Sigmoid colon (tissue), 7 donors: Measurements from ENCODE around the gene FRYL. TPM values are rescaled to one million over a fixed set of nuclear protein-coding genes. Genes with fewer than 3 reads are reported as not detected.

Source experiments
- DNase-seq: peaks from one replicate; pipeline ENCODE4 v3.0.0-alpha.2; 2019
- H3K27ac ChIP-seq, 4 donors: fragments of 200-600 bp; sonication (generic); one replicate each; pipeline ENCODE4 v1.5.1; 2016 to 2019; ENCODE audit warnings: mild to moderate bottlenecking in 1 of 4
- H3K27me3 ChIP-seq, 3 donors: fragments of 200-600 bp; sonication (generic); one replicate each; pipeline ENCODE4 v1.5.1; 2019; ENCODE audit warnings: mild to moderate bottlenecking in 1 of 3
- H3K36me3 ChIP-seq, 4 donors: fragments of 200-600 bp; sonication (generic); one replicate each; pipeline ENCODE4 v1.5.1; 2016 to 2019
- H3K4me1 ChIP-seq, 4 donors: fragments of 200-600 bp; sonication (generic); one replicate each; pipeline ENCODE4 v1.5.1; 2017 to 2019
- H3K4me3 ChIP-seq, 4 donors: fragments of 200-600 bp; sonication (generic); one replicate each; pipeline ENCODE4 v1.5.1; 2017 to 2019; ENCODE audit warnings: mild to moderate bottlenecking in 2 of 4, moderate library complexity in 1 of 4
- H3K9me3 ChIP-seq, 4 donors: fragments of 200-600 bp in 3 of 4; sonication (generic) in 3 of 4; one replicate each; pipeline versions ENCODE4 v1.5.1 to v1.6.1; 2013 to 2019
- EP300 ChIP-seq, 4 donors: sonication (generic); formaldehyde crosslinking; IDR thresholded peaks; one replicate each; pipeline ENCODE4 v1.6.1; 2017; ENCODE audit warnings: antibody characterized with exemption in 4 of 4
- POLR2A ChIP-seq, 2 donors: fragments of 450-650 bp; IDR thresholded peaks; one replicate each; pipeline ENCODE4 v1.6.1; 2016; ENCODE audit warnings: antibody characterized with exemption in 2 of 2, mild to moderate bottlenecking in 2 of 2, moderate library complexity in 2 of 2
- POLR2AphosphoS5 ChIP-seq, 4 donors: sonication (generic); formaldehyde crosslinking; IDR thresholded peaks; one replicate each; pipeline ENCODE4 v1.6.1; 2017; ENCODE audit warnings: antibody characterized with exemption in 4 of 4
- WGBS, 2 donors: extraction: QIAGEN DNeasy Blood & Tissue Kit; methylation state at CpG; one replicate each; pipeline ENCODE4 v1.1.7; 2013; 5-methylcytosine and 5-hydroxymethylcytosine counted together
- intact Hi-C: fragments of 100-400 bp; cut with DNase I; formaldehyde crosslinking; loops from one replicate; pipeline ENCODE4 v1.15.1; 2023
- polyA plus RNA-seq, 3 donors: library from polyadenylated mRNA; stranded (reverse); fragments of 200-250 nt; gene quantifications; one replicate each; pipeline ENCODE4 v1.2.3, GENCODE V29; 2013
- total RNA-seq, 4 donors: library from RNA; depleted of rRNA; stranded (reverse); fragments of >200 nt; gene quantifications; one replicate each; pipeline ENCODE4 v1.1.0, GENCODE V29; 2016
- TF ChIP-seq, protein P1 (sequence below), 4 experiments: fragments of 450-650 bp in 3 of 4; fragments of 200-600 bp in 1 of 4; IDR thresholded peaks; one replicate each; pipeline ENCODE4 v1.5.1; 2016 to 2019; ENCODE audit warnings: antibody characterized with exemption in 4 of 4, mild to moderate bottlenecking in 3 of 4, moderate library complexity in 2 of 4
- donor health status: healthy with polysubstance abuse.
- donor health status: Bipolar disorder and iron deficiency.
- donor health status: healthy.

FRYL gene
- total and polyA plus RNA-seq, 7 donors = 41.4 to 72.4 (median 55.0) TPM

DNA sequence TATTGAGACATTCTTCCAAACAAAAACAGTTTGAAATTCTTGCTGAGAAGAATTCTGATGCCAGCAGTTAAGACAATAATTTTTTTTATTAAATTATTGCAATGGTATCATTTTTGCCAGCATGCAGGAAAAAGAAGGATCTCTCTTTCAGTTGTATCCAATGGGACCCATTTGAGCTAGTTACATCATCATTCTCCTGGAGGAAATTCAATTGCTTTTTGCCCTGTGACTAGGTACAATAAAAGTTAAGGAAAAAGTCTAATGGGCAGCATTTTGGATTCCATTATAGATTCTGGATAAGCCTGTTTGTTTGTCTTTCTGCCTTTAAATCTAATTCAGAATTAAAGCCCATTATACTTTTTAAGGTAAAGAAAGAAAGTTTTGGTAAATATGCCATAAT is 10.5 kb upstream of the FRYL start:
- no peaks in the 10 kb centered on the region for H3K36me3 ChIP-seq
- H3K27me3 ChIP-seq = no peaks in the 10 kb centered on the region
- H3K9me3 ChIP-seq = no peaks in the 10 kb centered on the region
- H3K27ac ChIP-seq = no peak overlapping the region
- DNase-seq = no peak
- no peak overlapping the region for H3K4me3 ChIP-seq
- no peak for TF ChIP-seq POLR2AphosphoS5 (IDR thresholded peaks at IDR 0.05)
- no peak for TF ChIP-seq EP300 (IDR thresholded peaks at IDR 0.05)
- TF ChIP-seq, protein P1, sequence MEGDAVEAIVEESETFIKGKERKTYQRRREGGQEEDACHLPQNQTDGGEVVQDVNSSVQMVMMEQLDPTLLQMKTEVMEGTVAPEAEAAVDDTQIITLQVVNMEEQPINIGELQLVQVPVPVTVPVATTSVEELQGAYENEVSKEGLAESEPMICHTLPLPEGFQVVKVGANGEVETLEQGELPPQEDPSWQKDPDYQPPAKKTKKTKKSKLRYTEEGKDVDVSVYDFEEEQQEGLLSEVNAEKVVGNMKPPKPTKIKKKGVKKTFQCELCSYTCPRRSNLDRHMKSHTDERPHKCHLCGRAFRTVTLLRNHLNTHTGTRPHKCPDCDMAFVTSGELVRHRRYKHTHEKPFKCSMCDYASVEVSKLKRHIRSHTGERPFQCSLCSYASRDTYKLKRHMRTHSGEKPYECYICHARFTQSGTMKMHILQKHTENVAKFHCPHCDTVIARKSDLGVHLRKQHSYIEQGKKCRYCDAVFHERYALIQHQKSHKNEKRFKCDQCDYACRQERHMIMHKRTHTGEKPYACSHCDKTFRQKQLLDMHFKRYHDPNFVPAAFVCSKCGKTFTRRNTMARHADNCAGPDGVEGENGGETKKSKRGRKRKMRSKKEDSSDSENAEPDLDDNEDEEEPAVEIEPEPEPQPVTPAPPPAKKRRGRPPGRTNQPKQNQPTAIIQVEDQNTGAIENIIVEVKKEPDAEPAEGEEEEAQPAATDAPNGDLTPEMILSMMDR (IDR thresholded peaks at IDR 0.05) = no peak
- TF ChIP-seq POLR2A (IDR thresholded peaks at IDR 0.05) = no peak
- H3K4me1 ChIP-seq = peaks cover 0 to 17% (median 6%) of the 10 kb centered on the region in 4 donors
- intact Hi-C loops = no loop called here

DNA sequence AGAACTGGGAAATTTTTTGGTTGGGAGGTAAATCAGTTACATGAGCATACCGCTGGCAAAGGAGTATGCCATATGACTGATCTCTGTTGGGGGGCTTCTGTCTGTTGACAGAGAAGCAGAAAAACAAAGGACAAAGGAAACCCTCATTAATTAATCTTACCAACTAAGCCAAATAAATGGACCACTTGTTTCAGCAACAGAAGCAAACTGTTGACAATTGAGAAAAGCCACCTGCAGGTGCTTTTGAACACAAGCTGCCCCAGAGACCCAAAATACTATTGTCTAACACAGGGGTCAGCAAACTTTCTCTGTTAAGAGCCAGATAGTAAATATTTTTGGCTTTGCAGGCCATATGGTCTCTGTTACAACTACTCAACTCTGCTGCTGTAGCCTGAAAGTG is 7.0 kb upstream of the FRYL start:
- TF ChIP-seq POLR2A (IDR thresholded peaks at IDR 0.05) (no peak), POLR2AphosphoS5 (IDR thresholded peaks at IDR 0.05) (no peak), EP300 (IDR thresholded peaks at IDR 0.05) (no peak)
- TF ChIP-seq, protein P1 (IDR thresholded peaks at IDR 0.05) = no peak
- DNase-seq = no peak
- Histone ChIP-seq H3K27ac (no peak overlapping the region), H3K27me3 (no peaks in the 10 kb centered on the region), H3K9me3 (no peaks in the 10 kb centered on the region), H3K4me3 (no peak overlapping the region), H3K36me3 (no peaks in the 10 kb centered on the region), H3K4me1 (peaks cover 0 to 5% (median 1%) of the 10 kb centered on the region in 4 donors)
- intact Hi-C loops = no loop called here
- WGBS, 2 donors = 83 to 90% methylated on average over 1 of the region's 1 CpG

DNA sequence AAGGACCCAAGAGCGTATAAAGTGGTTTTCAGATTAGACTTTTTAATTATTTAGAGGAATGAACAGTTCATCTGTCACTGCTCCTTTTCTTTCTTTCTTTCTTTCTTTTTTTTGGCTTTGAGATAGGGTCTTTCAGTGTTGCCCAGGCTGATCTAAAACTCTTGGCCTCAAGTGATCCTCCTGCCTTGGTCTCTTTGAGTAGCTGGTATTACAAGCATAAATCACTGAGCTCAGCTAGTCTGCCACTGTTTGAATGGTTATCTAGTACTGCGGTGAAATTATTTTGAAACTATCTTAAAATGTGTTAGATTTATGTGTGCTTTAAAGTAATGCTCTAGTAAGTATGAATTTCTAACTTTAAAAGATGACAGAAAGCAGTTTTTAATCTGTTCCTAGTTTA is 6.5 kb upstream of the FRYL start:
- Histone ChIP-seq H3K27me3 (no peaks in the 10 kb centered on the region), H3K27ac (no peak overlapping the region), H3K36me3 (no peaks in the 10 kb centered on the region), H3K4me3 (no peak overlapping the region), H3K4me1 (peaks cover 0 to under 1% (median 0%) of the 10 kb centered on the region in 4 donors), H3K9me3 (no peaks in the 10 kb centered on the region)
- WGBS, 2 donors = 84 to 92% methylated on average over 2 of the region's 2 CpGs
- intact Hi-C loops = no loop called here
- TF ChIP-seq POLR2A (IDR thresholded peaks at IDR 0.05) = no peak
- no peak for TF ChIP-seq POLR2AphosphoS5 (IDR thresholded peaks at IDR 0.05)
- TF ChIP-seq, protein P1 (IDR thresholded peaks at IDR 0.05) = no peak
- DNase-seq = no peak

DNA sequence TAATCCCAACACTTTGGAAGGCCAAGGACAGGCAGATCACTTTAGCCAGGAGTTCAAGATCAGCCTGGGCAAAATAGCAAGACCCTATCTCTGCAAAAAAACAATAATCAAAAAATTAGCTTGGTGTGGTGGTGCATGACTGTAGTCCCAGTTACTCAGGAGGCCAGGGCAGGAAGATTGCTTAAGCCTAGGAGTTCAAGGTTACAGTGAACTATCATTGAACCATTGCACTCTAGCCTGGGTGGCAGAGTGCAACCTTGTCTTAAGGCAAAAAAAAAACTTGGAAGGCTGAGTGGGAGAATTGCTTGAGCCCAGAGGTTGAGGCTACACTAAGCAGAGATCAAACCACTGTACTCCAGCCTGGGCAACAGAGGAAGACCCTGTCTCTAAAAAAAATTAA is 5.2 kb upstream of the FRYL start:
- no peaks in the 10 kb centered on the region for H3K9me3 ChIP-seq
- intact Hi-C loops = no loop called here
- TF ChIP-seq, protein P1 (IDR thresholded peaks at IDR 0.05) = no peak
- TF ChIP-seq EP300 (IDR thresholded peaks at IDR 0.05) (no peak), POLR2A (IDR thresholded peaks at IDR 0.05) (no peak), POLR2AphosphoS5 (IDR thresholded peaks at IDR 0.05) (no peak)

DNA sequence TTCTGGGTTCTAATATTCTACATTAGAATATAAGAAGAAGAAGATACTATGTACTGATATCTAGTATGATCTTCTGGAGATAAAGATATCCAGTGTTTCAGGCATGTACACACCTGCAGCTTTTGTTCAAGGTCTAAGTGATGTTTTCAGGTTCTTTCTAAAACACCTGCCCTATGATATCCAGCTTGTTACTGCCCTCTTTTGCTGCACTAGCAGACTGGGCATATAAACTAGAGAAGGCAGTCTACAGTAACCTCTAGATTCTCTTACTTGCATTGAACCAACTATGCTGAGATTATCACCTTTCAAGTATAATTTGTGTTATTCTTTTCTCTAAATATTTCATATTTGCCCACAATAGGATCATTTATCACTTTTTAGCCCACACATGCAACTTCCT is 1.9 kb upstream of the FRYL start:
- TF ChIP-seq, protein P1 (IDR thresholded peaks at IDR 0.05) = no peak
- TF ChIP-seq POLR2AphosphoS5 (IDR thresholded peaks at IDR 0.05) = no peak
- TF ChIP-seq EP300 (IDR thresholded peaks at IDR 0.05) = no peak
- no peak for TF ChIP-seq POLR2A (IDR thresholded peaks at IDR 0.05)
- H3K36me3 ChIP-seq = no peaks in the 10 kb centered on the region
- no peak overlapping the region for H3K4me3 ChIP-seq
- intact Hi-C loops = loop anchor here (2.0 to 5.0 kb wide), 3 partner anchors 130 to 441 kb away; partner anchors contain the start of gene SLAIN2
- H3K4me1 ChIP-seq = peaks cover 0 to 21% (median 16%) of the 10 kb centered on the region in 4 donors
- H3K27me3 ChIP-seq = no peaks in the 10 kb centered on the region
- no peak for DNase-seq
- H3K9me3 ChIP-seq = no peaks in the 10 kb centered on the region
- H3K27ac ChIP-seq = peak overlapping the region in 1 of 4 donors; percentile 94

More for the DNA sequence above, 5.2 kb upstream of the FRYL start:
- no peak overlapping the region for H3K4me3 ChIP-seq
- H3K27me3 ChIP-seq = no peaks in the 10 kb centered on the region
- H3K27ac ChIP-seq = no peak overlapping the region
- peaks cover 0 to 8% (median 2%) of the 10 kb centered on the region in 4 donors for H3K4me1 ChIP-seq
- H3K36me3 ChIP-seq = no peaks in the 10 kb centered on the region
- DNase-seq = no peak
